HepG2 (cell line): ENCODE results near the gene PTPDC1. TPM values are rescaled to one million over a fixed set of nuclear protein-coding genes. Genes with fewer than 3 reads are reported as not detected.
A peak's percentile ranks its signal among the peaks of the same experiment; 100 is the strongest.

Source experiments
- ATAC-seq: fragments of 200-7000 bp; cut with Tn5 transposase; 3 replicates; pipeline ENCODE4 v1.9.1; 2020; ENCODE audit warnings: mild to moderate bottlenecking, moderate library complexity
- BruUV-seq: library from RNA; stranded (reverse); fragments of 400-500 nt; replicated peaks from 2 replicates; lab custom pipeline; 2021; lab: Mats Ljungman, UMichigan
- CTCF ChIA-PET: fragments of 300-600 bp; formaldehyde crosslinking; extraction: SDS; loops from one replicate; lab custom pipeline; 2021; ENCODE audit warnings: low total read pairs, inconsistent platforms, low intra/inter-chr PET ratio; lab: Yijun Ruan, JAX
- POLR2A ChIA-PET: fragments of 350-600 bp; sonication (Branson Sonifier 250); formaldehyde crosslinking; loops from one replicate; lab custom pipeline; 2020; ENCODE audit warnings: antibody characterized with exemption, inconsistent platforms; lab: Yijun Ruan, JAX
- DNase-seq: peaks from one replicate; pipeline ENCODE4 v3.0.0-alpha.2; 2015; ENCODE audit warnings: low spot score
- FAIRE-seq: peaks from 3 replicates; lab custom pipeline; 2011; peaks lifted over from hg19 to GRCh38; lab: Jason Lieb, UNC
- H2AFZ ChIP-seq: one replicate; pipeline ENCODE4 v1.6.1; 2011; ENCODE audit warnings: low read length, inconsistent platforms
- H3K27ac ChIP-seq: fragments of 300-600 bp; 3 replicates; pipeline ENCODE4 v1.8.0; 2011; ENCODE audit warnings: mixed run types, mild to moderate bottlenecking, mixed read lengths, low read length, inconsistent platforms; ENCODE audit not compliant: insufficient read depth; ENCODE audit errors: extremely low read length
- H3K27me3 ChIP-seq, 2 experiments: fragments of 200-600 bp in 1 of 2; 2 replicates in 1 of 2; 3 replicates in 1 of 2; pipeline versions ENCODE4 v1.6.0 to v1.8.0; 2011; ENCODE audit warnings: low read length in 2 of 2, mild to moderate bottlenecking in 2 of 2, moderate library complexity in 2 of 2, inconsistent platforms in 1 of 2; ENCODE audit not compliant: insufficient read depth in 2 of 2, control insufficient read depth in 1 of 2
- H3K36me3 ChIP-seq, 2 experiments: fragments of 200-600 bp in 1 of 2; replicated peaks in 1 of 2; 2 replicates in 1 of 2; 3 replicates in 1 of 2; pipeline versions ENCODE4 v1.5.1 to v1.8.0; 2011; ENCODE audit warnings: low read length in 2 of 2, inconsistent platforms in 1 of 2; ENCODE audit not compliant: insufficient read depth in 2 of 2, control insufficient read depth in 1 of 2
- H3K4me1 ChIP-seq: 2 replicates; pipeline ENCODE4 v1.5.1; 2012; ENCODE audit warnings: low read length, inconsistent platforms; ENCODE audit not compliant: insufficient read depth
- H3K4me2 ChIP-seq: 2 replicates; pipeline ENCODE4 v1.6.0; 2011; ENCODE audit warnings: low read depth, low read length, inconsistent platforms
- H3K4me3 ChIP-seq, 3 experiments: fragments of 200-600 bp in 1 of 3; sonication (generic), shearing (Covaris generic) in 1 of 3; replicated peaks in 1 of 3; 2 replicates each; pipeline ENCODE4 v1.5.1; 2011 to 2016; ENCODE audit warnings: low read length in 3 of 3, inconsistent platforms in 2 of 3, low read depth in 2 of 3, mild to moderate bottlenecking in 2 of 3, control low read depth in 1 of 3, mixed read lengths in 1 of 3; ENCODE audit not compliant: insufficient read depth in 1 of 3
- H3K79me2 ChIP-seq: one replicate; pipeline ENCODE4 v1.6.1; 2011; ENCODE audit warnings: low read length, inconsistent platforms; ENCODE audit not compliant: insufficient read depth
- H3K9ac ChIP-seq: 2 replicates; pipeline ENCODE4 v1.6.0; 2011; ENCODE audit warnings: mild to moderate bottlenecking, low read depth, low read length, inconsistent platforms; ENCODE audit not compliant: insufficient read depth
- H3K9me3 ChIP-seq: 2 replicates; pipeline ENCODE4 v1.5.1; 2012; ENCODE audit warnings: mild to moderate bottlenecking, low read length
- H4K20me1 ChIP-seq: 2 replicates; pipeline ENCODE4 v1.6.0; 2011; ENCODE audit warnings: inconsistent platforms, mild to moderate bottlenecking, low read length, moderate library complexity; ENCODE audit not compliant: insufficient read depth
- CENPBD1 ChIP-seq: sonication (generic); formaldehyde crosslinking; IDR thresholded peaks from 2 replicates; pipeline ENCODE4 v1.8.0; 2022; ENCODE audit warnings: missing genetic modification reagents, low read depth, mild to moderate bottlenecking, borderline replicate concordance
- CENPX ChIP-seq: sonication (generic); formaldehyde crosslinking; IDR thresholded peaks from 2 replicates; pipeline ENCODE4 v1.9.0; 2021; ENCODE audit warnings: mild to moderate bottlenecking, missing genetic modification reagents, moderate library complexity
- GPN1 ChIP-seq: sonication (generic); formaldehyde crosslinking; IDR thresholded peaks from 2 replicates; pipeline ENCODE4 v1.5.1; 2020; ENCODE audit warnings: missing genetic modification reagents, borderline replicate concordance
- NFRKB ChIP-seq: fragments of 450-650 bp; IDR thresholded peaks from 2 replicates; pipeline ENCODE4 v1.6.1; 2017
- PHF20 ChIP-seq: sonication (generic); formaldehyde crosslinking; IDR thresholded peaks from 2 replicates; pipeline ENCODE4 v1.5.0; 2020; ENCODE audit warnings: mild to moderate bottlenecking, missing genetic modification reagents
- SKIL ChIP-seq: sonication (generic); formaldehyde crosslinking; IDR thresholded peaks from 2 replicates; pipeline ENCODE4 v1.8.0; 2022; ENCODE audit warnings: missing genetic modification reagents, mild to moderate bottlenecking, moderate library complexity, borderline replicate concordance
- TFDP2 ChIP-seq: sonication (generic); formaldehyde crosslinking; IDR thresholded peaks from 2 replicates; pipeline ENCODE4 v1.4.0; 2020; ENCODE audit warnings: missing genetic modification reagents
- THAP7 ChIP-seq: sonication (generic); formaldehyde crosslinking; IDR thresholded peaks from 2 replicates; pipeline ENCODE4 v1.8.1; 2023; ENCODE audit warnings: mild to moderate bottlenecking, missing genetic modification reagents
- U2AF2 ChIP-seq: fragments of 200-400 bp; formaldehyde crosslinking; IDR thresholded peaks from 2 replicates; pipeline ENCODE4 v1.6.1; 2017; ENCODE audit warnings: low read depth, mild to moderate bottlenecking, low read length
- ZBTB37 ChIP-seq: sonication (generic); formaldehyde crosslinking; IDR thresholded peaks from 2 replicates; pipeline ENCODE4 v1.4.0; 2020; ENCODE audit warnings: mild to moderate bottlenecking, missing genetic modification reagents
- ZNF317 ChIP-seq: sonication (generic); formaldehyde crosslinking; IDR thresholded peaks from 2 replicates; pipeline ENCODE4 v1.5.0; 2020; ENCODE audit warnings: mild to moderate bottlenecking, missing genetic modification reagents
- WGBS: methylation state at CpG from one replicate; pipeline ENCODE4 v1.1.6; 2017; ENCODE audit warnings: low lambda C conversion rate; 5-methylcytosine and 5-hydroxymethylcytosine counted together
- in situ Hi-C: cut with HindIII; loops from 2 replicates; pipeline ENCODE4 v1.10.0; 2017; ENCODE audit warnings: low pct_unique_long_range_greater_than_20kb; ENCODE audit not compliant: extremely low pct_ligation_motif_present
- intact Hi-C: fragments of 100-400 bp; cut with micrococcal nuclease; formaldehyde crosslinking; loops from one replicate; pipeline ENCODE4 v1.10.0; 2022; ENCODE audit not compliant: unreplicated experiment
- polyA plus RNA-seq, 8 experiments: library from polyadenylated mRNA; depleted of rRNA in 3 of 8; stranded (reverse) in 7 of 8; unstranded in 1 of 8; fragments of >200 nt; fragmentation: Illumina TruSeq in 4 of 8; extraction: Trizol in 4 of 8; gene quantifications; 2 replicates each; pipeline versions ENCODE4 v1.2.1 to v1.2.3, GENCODE V29; 2011 to 2016; ENCODE audit warnings: low read depth in 4 of 8, missing spikeins in 1 of 8, mixed read lengths in 1 of 8; ENCODE audit not compliant: insufficient read depth in 1 of 8
- total RNA-seq, 5 experiments: library from RNA; depleted of rRNA; stranded (reverse); fragments of >200 nt; fragmentation: Illumina TruSeq; extraction: Trizol; gene quantifications; 2 replicates each; pipeline ENCODE4 v1.2.3, GENCODE V29; 2016; ENCODE audit warnings: low read depth in 1 of 5

Gene PTPDC1
- total and polyA plus RNA-seq, 2 of the 13 experiments (the other 11 are each of a cell fraction or from before 2014, with no cell fraction given), result 6.1 to 8.6 TPM

GRCh38 chr9:94145640-94146039, 61.4 kb downstream of the PTPDC1 start:
- no peak overlapping the region for H3K27ac ChIP-seq
- no peaks in the 10 kb centered on the region for H3K79me2 ChIP-seq
- ATAC-seq, result no peak
- H3K9ac ChIP-seq, result no peak overlapping the region
- 10% methylated on average over 4 of the region's 5 CpGs for WGBS
- DNase-seq, result no peak
- FAIRE-seq, result no peak
- H3K9me3 ChIP-seq, result no peaks in the 10 kb centered on the region
- H3K27me3 ChIP-seq, result peaks cover 0 to 1% of the 10 kb centered on the region in 2 experiments; a peak in 2 of 5 replicates
- H4K20me1 ChIP-seq, result no peaks in the 10 kb centered on the region
- POLR2A ChIA-PET, result no interaction called here
- no peak overlapping the region for H3K4me3 ChIP-seq
- H3K36me3 ChIP-seq, result no peaks in the 10 kb centered on the region
- intact Hi-C loops (no loop called here), in situ Hi-C loops (no loop called here)
- H2AFZ ChIP-seq, result no peak overlapping the region
- TF ChIP-seq CENPBD1 (CRISPR knock-in tag), result no peak
- no peak for TF ChIP-seq CENPX (CRISPR knock-in tag)
- TF ChIP-seq PHF20 (CRISPR knock-in tag), result no peak
- TF ChIP-seq U2AF2, result no peak
- no peak for TF ChIP-seq THAP7 (CRISPR knock-in tag)
- CTCF ChIA-PET, result no interaction called here
- H3K4me1 ChIP-seq, result peaks cover 18% of the 10 kb centered on the region
- no TSS peak for BruUV-seq
- H3K4me2 ChIP-seq, result no peak overlapping the region

- no peak for FAIRE-seq
- Histone ChIP-seq H3K27me3 (peaks cover 0 to 1% of the 10 kb centered on the region in 2 experiments; a peak in 2 of 5 replicates), H3K4me2 (no peak overlapping the region), H3K36me3 (no peaks in the 10 kb centered on the region), H3K79me2 (no peaks in the 10 kb centered on the region), H3K9ac (no peak overlapping the region), H3K4me3 (no peak overlapping the region; a peak in 1 of 6 replicates), H3K27ac (no peak overlapping the region), H4K20me1 (no peaks in the 10 kb centered on the region), H3K4me1 (peaks cover 26% of the 10 kb centered on the region), H2AFZ (peak overlapping the region; percentile 52), H3K9me3 (no peaks in the 10 kb centered on the region)
- ChIA-PET POLR2A (no interaction called here), CTCF (no interaction called here)
- intact Hi-C loops (no loop called here), in situ Hi-C loops (no loop called here)
- BruUV-seq, result no TSS peak
- TF ChIP-seq SKIL (CRISPR knock-in tag), result no peak
- TF ChIP-seq ZBTB37 (CRISPR knock-in tag), result no peak
- no peak for TF ChIP-seq ZNF317 (CRISPR knock-in tag)
- TF ChIP-seq TFDP2, result no peak
- TF ChIP-seq NFRKB, result no peak
- TF ChIP-seq GPN1, result no peak
- DNase-seq, result no peak
- 45% methylated on average over 5 of the region's 13 CpGs for WGBS
- ATAC-seq, result peak; percentile 44; the same call in 2 of the 3 replicates
Observed at GRCh38 chr9:94147776-94148175, 63.5 kb downstream of the PTPDC1 start.
